BE2C (cell line): ENCODE results near the gene MUSTN1.

Experiments used
- DNase-seq: peaks from one replicate; pipeline ENCODE4 v3.0.0-alpha.2; 2020
- H3K27me3 ChIP-seq: fragments of 250-450 bp; sonication (Bioruptor Pico); 2 replicates; pipeline ENCODE4 v1.5.1; 2020; ENCODE audit warnings: mild to moderate bottlenecking
- H3K36me3 ChIP-seq: fragments of 250-450 bp; sonication (Bioruptor Pico); 2 replicates; pipeline ENCODE4 v1.5.1; 2020; ENCODE audit warnings: mild to moderate bottlenecking
- H3K4me1 ChIP-seq: fragments of 250-450 bp; sonication (Bioruptor Pico); 2 replicates; pipeline ENCODE4 v1.5.1; 2020
- H3K4me3 ChIP-seq: 2 replicates; pipeline ENCODE4 v1.5.1; 2011; ENCODE audit warnings: low read depth, low read length
- H3K9me3 ChIP-seq: fragments of 250-450 bp; sonication (Bioruptor Pico); 2 replicates; pipeline ENCODE4 v1.5.1; 2020
- CTCF ChIP-seq: IDR thresholded peaks from 2 replicates; pipeline ENCODE4 v1.5.1; 2012; ENCODE audit warnings: mild to moderate bottlenecking, low read depth, low read length

MUSTN1 gene

GRCh38 chr3:52849656-52850055 lies 14.8 kb upstream of the MUSTN1 start:
- no peak overlapping the region for H3K4me3 ChIP-seq
- no peaks in the 10 kb centered on the region for H3K36me3 ChIP-seq
- H3K9me3 ChIP-seq, result no peaks in the 10 kb centered on the region
- no peaks in the 10 kb centered on the region for H3K4me1 ChIP-seq
- DNase-seq, result no peak
- TF ChIP-seq CTCF, result no peak
- H3K27me3 ChIP-seq, result no peaks in the 10 kb centered on the region

- no peaks in the 10 kb centered on the region for H3K4me1 ChIP-seq
- no peak for DNase-seq
- no peaks in the 10 kb centered on the region for H3K27me3 ChIP-seq
- TF ChIP-seq CTCF, result no peak
- H3K9me3 ChIP-seq, result no peaks in the 10 kb centered on the region
- H3K4me3 ChIP-seq, result no peak overlapping the region
- H3K36me3 ChIP-seq, result no peaks in the 10 kb centered on the region
Measured at GRCh38 chr3:52848617-52849016, 13.8 kb upstream of the MUSTN1 start.

- no peak for TF ChIP-seq CTCF
- DNase-seq, result no peak
- Histone ChIP-seq H3K36me3 (no peaks in the 10 kb centered on the region), H3K27me3 (no peaks in the 10 kb centered on the region), H3K4me1 (no peaks in the 10 kb centered on the region), H3K9me3 (no peaks in the 10 kb centered on the region), H3K4me3 (no peak overlapping the region)
Measured at GRCh38 chr3:52847726-52848125, 12.9 kb upstream of the MUSTN1 start.

GRCh38 chr3:52847241-52847640 lies 12.4 kb upstream of the MUSTN1 start:
- no peaks in the 10 kb centered on the region for H3K27me3 ChIP-seq
- H3K4me3 ChIP-seq, result no peak overlapping the region

GRCh38 chr3:52846432-52846965 lies 11.7 kb upstream of the MUSTN1 start:
- Histone ChIP-seq H3K9me3 (no peaks in the 10 kb centered on the region), H3K4me1 (no peaks in the 10 kb centered on the region), H3K36me3 (no peaks in the 10 kb centered on the region), H3K4me3 (no peak overlapping the region), H3K27me3 (no peaks in the 10 kb centered on the region)
- no peak for TF ChIP-seq CTCF
- no peak for DNase-seq

More at GRCh38 chr3:52847241-52847640, 12.4 kb upstream of the MUSTN1 start:
- DNase-seq, result no peak
- Histone ChIP-seq H3K9me3 (no peaks in the 10 kb centered on the region), H3K4me1 (no peaks in the 10 kb centered on the region), H3K36me3 (no peaks in the 10 kb centered on the region)
- no peak for TF ChIP-seq CTCF

- Histone ChIP-seq H3K4me3 (no peak overlapping the region), H3K4me1 (no peaks in the 10 kb centered on the region), H3K27me3 (no peaks in the 10 kb centered on the region), H3K36me3 (no peaks in the 10 kb centered on the region), H3K9me3 (no peaks in the 10 kb centered on the region)
- no peak for DNase-seq
- peak; percentile 19; the same call in 1 of the 2 replicates for TF ChIP-seq CTCF
Measured at GRCh38 chr3:52845691-52846431, 11.0 kb upstream of the MUSTN1 start.
